T-helper 22 cell (primary cell): Measurements from ENCODE around the gene SH2D5.

ENCODE experiments used
- DNase-seq: peaks from one replicate; pipeline ENCODE4 v3.0.0-alpha.2; 2020; ENCODE audit warnings: low read depth

The SH2D5 gene

GRCh38 chr1:20713440-20713839 is 19.1 kb downstream of the SH2D5 start:
- DNase-seq = no peak

GRCh38 chr1:20712215-20712577 is 20.3 kb downstream of the SH2D5 start:
- DNase-seq = no peak

GRCh38 chr1:20711285-20712214 is 21.0 kb downstream of the SH2D5 start:
- DNase-seq = no peak

- DNase-seq = no peak
Measured at GRCh38 chr1:20710469-20711284, 21.8 kb downstream of the SH2D5 start.

- no peak for DNase-seq
Measured at GRCh38 chr1:20709868-20710267, 22.6 kb downstream of the SH2D5 start.

GRCh38 chr1:20708891-20709290 is 23.6 kb downstream of the SH2D5 start:
- DNase-seq = no peak

- DNase-seq = no peak
Measured at GRCh38 chr1:20708057-20708456, 24.4 kb downstream of the SH2D5 start.

GRCh38 chr1:20706841-20707240 is 25.7 kb downstream of the SH2D5 start:
- no peak for DNase-seq

- DNase-seq = no peak
Measured at GRCh38 chr1:20705203-20705755, 27.2 kb downstream of the SH2D5 start.

GRCh38 chr1:20704390-20705202 is 27.9 kb downstream of the SH2D5 start:
- no peak for DNase-seq

GRCh38 chr1:20703124-20703756 is 29.3 kb downstream of the SH2D5 start:
- no peak for DNase-seq

GRCh38 chr1:20702416-20702815 is 30.1 kb downstream of the SH2D5 start:
- no peak for DNase-seq

- DNase-seq = no peak
Measured at GRCh38 chr1:20701847-20702246, 30.7 kb downstream of the SH2D5 start.

GRCh38 chr1:20701446-20701845 is 31.1 kb downstream of the SH2D5 start:
- no peak for DNase-seq

GRCh38 chr1:20700636-20701215 is 31.8 kb downstream of the SH2D5 start:
- DNase-seq = no peak

GRCh38 chr1:20699558-20699957 is 32.9 kb downstream of the SH2D5 start:
- DNase-seq = no peak

GRCh38 chr1:20698195-20698910 is 34.1 kb downstream of the SH2D5 start:
- no peak for DNase-seq

- no peak for DNase-seq
Measured at GRCh38 chr1:20697563-20697962, 34.9 kb downstream of the SH2D5 start.

GRCh38 chr1:20696397-20697333 is 35.8 kb downstream of the SH2D5 start:
- DNase-seq = peak; percentile 39
